Activated CD8-positive, alpha-beta memory T cell treated with anti-CD3 and anti-CD28 coated beads for 24 hours (primary cell): ENCODE results near the gene ZNF772.
"Not testable (repeated sequence)": the region's sequence is repeated elsewhere in the genome, so short reads cannot be mapped to it uniquely, and the experiment has no call there.

Source experiments
- DNase-seq: peaks from one replicate; pipeline ENCODE4 v3.0.0-alpha.2; 2020

The ZNF772 gene

GRCh38 chr19:57477191-57478008 lies at the start of gene ZNF772:
ZNF772 (minus strand) TSS chr19:57477566; CDS start chr19:57477309, 257 bp downstream.
- DNase-seq: peak; percentile 90

DNA sequence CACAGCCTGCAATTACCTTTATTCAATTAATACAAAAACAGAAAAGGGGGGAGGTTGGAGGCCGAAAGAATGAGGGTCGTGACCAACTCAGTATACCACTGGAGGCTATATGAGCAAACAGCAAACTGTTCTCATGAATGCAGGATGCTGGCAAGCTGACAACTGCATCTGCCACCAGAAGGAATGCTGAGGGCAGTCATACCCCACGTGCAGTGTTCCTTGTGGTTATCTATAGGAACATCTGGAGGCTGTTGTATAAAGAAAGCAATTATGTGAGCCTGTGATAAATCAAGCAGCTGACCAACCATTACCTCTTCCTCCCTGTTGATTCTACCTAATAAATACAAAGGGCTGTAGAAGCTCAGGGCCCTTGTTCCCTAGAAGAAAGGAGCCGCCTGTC lies 40.7 kb upstream of the ZNF772 start:
- not testable (repeated sequence) for DNase-seq

- DNase-seq: no peak
Measured at GRCh38 chr19:57515255-57515654, 37.9 kb upstream of the ZNF772 start.

DNA sequence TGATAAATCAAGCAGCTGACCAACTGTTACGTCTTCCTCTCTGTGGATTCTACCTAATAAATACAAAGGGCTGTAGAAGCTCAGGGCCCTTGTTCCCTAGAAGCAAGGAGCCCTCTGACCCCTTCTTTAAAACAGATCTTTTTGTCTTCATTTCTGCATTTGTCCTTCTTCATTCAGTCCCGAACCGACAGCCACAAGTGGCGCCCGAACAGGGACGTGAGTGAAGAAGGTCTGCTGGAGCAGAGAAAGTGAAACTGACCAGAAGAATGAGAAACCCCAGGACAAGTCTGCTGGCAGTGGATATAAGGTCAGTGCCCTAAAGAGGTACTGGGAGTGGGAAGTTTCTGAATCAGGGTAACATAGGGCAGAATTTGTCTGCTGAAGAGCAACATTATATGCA lies 35.5 kb upstream of the ZNF772 start:
- DNase-seq: no peak

- no peak for DNase-seq
Measured at GRCh38 chr19:57511484-57511883, 34.1 kb upstream of the ZNF772 start.

GRCh38 chr19:57506163-57506562 lies 28.8 kb upstream of the ZNF772 start:
- no peak for DNase-seq

DNA sequence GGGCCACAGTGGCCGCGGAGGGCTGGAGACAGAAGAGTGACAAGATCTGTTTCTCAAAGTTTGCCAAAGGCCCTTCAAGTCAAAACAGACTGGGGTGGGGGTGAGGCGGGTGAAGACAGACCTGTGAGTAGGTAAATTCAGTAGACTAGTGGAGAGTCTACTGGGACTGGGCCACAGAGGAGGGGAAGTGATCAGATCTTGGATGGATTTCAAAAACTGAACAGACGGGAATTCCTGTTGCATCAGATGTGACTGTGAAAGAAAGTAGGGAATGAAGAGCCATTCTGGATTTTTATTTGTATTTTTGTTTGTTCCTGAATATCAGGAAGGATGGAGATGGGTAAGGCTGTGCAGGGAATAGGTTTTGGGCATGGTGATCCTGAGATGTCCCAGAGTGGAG lies 23.0 kb upstream of the ZNF772 start:
- DNase-seq: not testable (repeated sequence)

- peak; percentile 95 for DNase-seq
Measured at GRCh38 chr19:57499680-57500395, 22.5 kb upstream of the ZNF772 start, which contains the start of gene ZNF773. ZNF773 (plus strand) TSS chr19:57499938; CDS start chr19:57500081, 143 bp downstream.

DNA sequence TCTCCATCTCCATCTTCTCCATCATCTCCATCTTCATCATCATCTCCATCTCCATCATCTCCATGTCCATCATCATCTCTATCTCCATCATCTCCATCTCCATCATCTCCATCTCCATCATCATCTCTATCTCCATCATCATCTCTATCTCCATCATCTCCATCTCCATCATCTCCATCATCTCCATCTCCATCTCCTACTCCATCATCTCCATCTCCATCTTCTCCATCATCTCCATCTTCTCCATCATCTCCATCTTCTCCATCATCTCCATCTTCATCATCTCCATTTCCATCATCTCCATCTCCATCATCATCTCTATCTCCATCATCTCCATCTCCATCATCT lies 21.9 kb upstream of the ZNF772 start:
- not testable (repeated sequence) for DNase-seq

DNA sequence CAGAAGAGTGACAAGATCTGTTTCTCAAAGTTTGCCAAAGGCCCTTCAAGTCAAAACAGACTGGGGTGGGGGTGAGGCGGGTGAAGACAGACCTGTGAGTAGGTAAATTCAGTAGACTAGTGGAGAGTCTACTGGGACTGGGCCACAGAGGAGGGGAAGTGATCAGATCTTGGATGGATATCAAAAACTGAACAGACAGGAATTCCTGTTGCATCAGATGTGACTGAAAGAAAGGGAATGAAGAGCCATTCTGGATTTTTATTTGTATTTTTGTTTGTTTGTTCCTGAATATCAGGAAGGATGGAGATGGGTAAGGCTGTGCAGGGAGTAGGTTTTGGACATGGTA lies 10.9 kb upstream of the ZNF772 start:
- DNase-seq: not testable (repeated sequence)

GRCh38 chr19:57487477-57488298 lies 10.3 kb upstream of the ZNF772 start, which contains the start of gene ZNF419:
ZNF419 (plus strand) TSS chr19:57487750; CDS start chr19:57487951, 201 bp downstream.
- DNase-seq: peak; percentile 96

GRCh38 chr19:57473646-57474045 lies 3.7 kb downstream of the ZNF772 start:
- no peak for DNase-seq

DNA sequence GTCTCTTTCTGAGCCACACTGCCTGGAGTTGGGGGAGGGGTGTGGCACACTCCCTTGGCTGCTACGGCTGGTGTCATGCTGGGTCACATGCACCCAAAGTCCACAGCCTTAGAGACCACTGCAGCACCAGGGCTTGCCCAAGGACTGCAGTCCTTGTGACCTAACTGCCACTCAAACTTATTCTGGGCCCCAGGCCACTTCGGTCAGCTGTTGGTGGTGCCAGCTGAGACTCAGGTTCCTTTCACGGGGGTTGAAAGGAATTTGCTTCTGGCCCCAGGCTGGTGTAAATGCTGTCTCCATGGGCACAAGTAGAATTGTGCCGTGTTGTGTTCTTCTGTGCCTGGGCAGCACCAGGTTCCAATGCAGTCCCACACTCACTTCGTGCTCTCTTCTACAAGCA lies 10.9 kb downstream of the ZNF772 start:
- no peak for DNase-seq

- no peak for DNase-seq
Measured at GRCh38 chr19:57465680-57466381, 11.5 kb downstream of the ZNF772 start.

GRCh38 chr19:57452307-57452706 lies 25.1 kb downstream of the ZNF772 start:
- DNase-seq: no peak

DNA sequence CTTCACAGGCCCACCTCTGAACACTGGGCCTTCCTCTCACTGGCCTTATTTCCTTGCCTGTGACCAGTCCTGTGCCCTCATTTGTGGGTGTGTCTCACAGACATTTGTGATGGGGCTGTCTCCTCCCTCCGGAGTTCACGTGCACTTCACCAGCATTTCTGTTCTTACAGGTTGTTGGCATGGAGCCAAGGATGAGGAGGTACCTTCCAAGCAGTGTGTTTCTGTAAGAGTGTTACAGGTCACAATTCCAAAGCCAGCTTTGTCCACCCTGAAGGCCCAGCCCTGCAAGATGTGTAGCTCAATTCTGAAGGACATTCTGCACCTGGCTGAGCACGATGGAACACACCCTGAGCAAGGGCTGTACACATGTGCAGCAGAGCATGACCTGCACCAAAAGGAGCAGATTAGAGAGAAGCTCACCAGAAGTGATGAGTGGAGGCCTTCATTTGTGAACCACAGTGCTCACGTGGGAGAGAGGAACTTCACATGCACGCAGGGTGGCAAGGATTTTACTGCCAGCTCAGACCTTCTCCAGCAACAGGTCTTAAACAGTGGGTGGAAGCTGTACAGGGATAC lies 34.2 kb downstream of the ZNF772 start:
- DNase-seq: no peak

- no peak for DNase-seq
Measured at GRCh38 chr19:57441979-57442752, 35.2 kb downstream of the ZNF772 start.

GRCh38 chr19:57438925-57439324 lies 38.4 kb downstream of the ZNF772 start:
- DNase-seq: no peak

- no peak for DNase-seq
Measured at GRCh38 chr19:57437931-57438330, 39.4 kb downstream of the ZNF772 start.

GRCh38 chr19:57436417-57436816 lies 40.9 kb downstream of the ZNF772 start:
- DNase-seq: no peak
